Neural crest cell (in vitro differentiated cells): ENCODE results near the gene PHF21B. TPM values are rescaled to one million over a fixed set of nuclear protein-coding genes. Genes with fewer than 3 reads are reported as not detected.
A peak's percentile ranks its signal among the peaks of the same experiment; 100 is the strongest.

Experiments used
- DNase-seq: peaks from one replicate; pipeline ENCODE4 v3.0.0; 2021; ENCODE audit warnings: low read depth, mixed read lengths, low spot score
- H3K27ac Mint-ChIP-seq: one replicate; pipeline ENCODE4 v1.8.0; 2021; ENCODE audit warnings: mild to moderate bottlenecking, mixed read lengths; ENCODE audit not compliant: unreplicated experiment
- H3K27me3 Mint-ChIP-seq: 2 replicates; pipeline ENCODE4 v1.8.0; 2021; ENCODE audit warnings: low read depth, mild to moderate bottlenecking, mixed read lengths
- H3K36me3 Mint-ChIP-seq: 2 replicates; pipeline ENCODE4 v1.8.0; 2021; ENCODE audit warnings: low read depth, mild to moderate bottlenecking, mixed read lengths
- H3K4me1 Mint-ChIP-seq: 2 replicates; pipeline ENCODE4 v1.8.0; 2021; ENCODE audit warnings: mixed read lengths
- H3K4me3 Mint-ChIP-seq: one replicate; pipeline ENCODE4 v1.8.0; 2021; ENCODE audit warnings: mild to moderate bottlenecking, mixed read lengths
- H3K9me3 Mint-ChIP-seq: 2 replicates; pipeline ENCODE4 v1.8.0; 2021; ENCODE audit warnings: mixed read lengths
- CTCF ChIP-seq: fragments of 200-600 bp; sonication (generic); conservative IDR thresholded peaks from 2 replicates; pipeline ENCODE4 v1.5.0; 2021; ENCODE audit warnings: antibody characterized with exemption, mild to moderate bottlenecking
- total RNA-seq: library from RNA; stranded (reverse); gene quantifications from 2 replicates; pipeline ENCODE4 v1.2.1, GENCODE V29; 2021

PHF21B gene
- total RNA-seq, 1 donor from 2014 or later: 40.4 TPM

- Mint-ChIP-seq H3K27ac (no peak overlapping the region), H3K9me3 (no peaks in the 10 kb centered on the region), H3K4me1 (peaks cover 17% of the 10 kb centered on the region), H3K27me3 (no peaks in the 10 kb centered on the region), H3K4me3 (no peak overlapping the region), H3K36me3 (no peaks in the 10 kb centered on the region)
- DNase-seq: no peak
- TF ChIP-seq CTCF: no peak
Measured at GRCh38 chr22:44944883-44945601, 64.8 kb downstream of the PHF21B start.

GRCh38 chr22:44943701-44944324 lies 66.0 kb downstream of the PHF21B start:
- no peak for DNase-seq
- Mint-ChIP-seq H3K4me3 (no peak overlapping the region), H3K27me3 (no peaks in the 10 kb centered on the region), H3K27ac (no peak overlapping the region), H3K36me3 (no peaks in the 10 kb centered on the region), H3K4me1 (peaks cover 16% of the 10 kb centered on the region), H3K9me3 (no peaks in the 10 kb centered on the region)
- TF ChIP-seq CTCF: no peak

- no peaks in the 10 kb centered on the region for H3K36me3 Mint-ChIP-seq
- DNase-seq: no peak
- no peak overlapping the region for H3K27ac Mint-ChIP-seq
- no peak overlapping the region for H3K4me3 Mint-ChIP-seq
- H3K9me3 Mint-ChIP-seq: no peaks in the 10 kb centered on the region
- no peak for TF ChIP-seq CTCF
- H3K27me3 Mint-ChIP-seq: no peaks in the 10 kb centered on the region
- peaks cover 16% of the 10 kb centered on the region for H3K4me1 Mint-ChIP-seq
Measured at GRCh38 chr22:44942979-44943700, 66.7 kb downstream of the PHF21B start.

GRCh38 chr22:44942056-44942455 lies 67.7 kb downstream of the PHF21B start:
- no peaks in the 10 kb centered on the region for H3K9me3 Mint-ChIP-seq
- no peaks in the 10 kb centered on the region for H3K36me3 Mint-ChIP-seq
- no peak overlapping the region for H3K4me3 Mint-ChIP-seq
- H3K27ac Mint-ChIP-seq: no peak overlapping the region
- TF ChIP-seq CTCF: no peak
- no peak for DNase-seq
- no peaks in the 10 kb centered on the region for H3K27me3 Mint-ChIP-seq
- H3K4me1 Mint-ChIP-seq: peaks cover 16% of the 10 kb centered on the region

- Mint-ChIP-seq H3K4me1 (peaks cover 16% of the 10 kb centered on the region), H3K4me3 (no peak overlapping the region), H3K27ac (peak overlapping the region; percentile 86), H3K9me3 (no peaks in the 10 kb centered on the region), H3K36me3 (no peaks in the 10 kb centered on the region), H3K27me3 (no peaks in the 10 kb centered on the region)
- TF ChIP-seq CTCF: no peak
- DNase-seq: no peak
Measured at GRCh38 chr22:44941207-44941606, 68.6 kb downstream of the PHF21B start.
